RWPE1 (cell line): ENCODE data around the gene ACTG1.

Source experiments
- CTCF ChIA-PET: fragments of 350-600 bp; sonication (Branson Sonifier 250); formaldehyde crosslinking; extraction: SDS; loops from one replicate; lab custom pipeline; 2021; lab: Yijun Ruan, JAX
- POLR2A ChIA-PET: fragments of 400-600 bp; formaldehyde crosslinking; extraction: SDS; loops from one replicate; lab custom pipeline; 2020; ENCODE audit warnings: antibody characterized with exemption; ENCODE audit not compliant: low non-redundant PET; lab: Yijun Ruan, JAX
- DNase-seq: peaks from one replicate; pipeline ENCODE4 v3.0.0; 2012; ENCODE audit warnings: low spot score
- H3K27ac ChIP-seq: fragments of 450-650 bp; 2 replicates; pipeline ENCODE4 v1.5.1; 2017
- CTCF ChIP-seq: fragments of 450-650 bp; conservative IDR thresholded peaks from 2 replicates; pipeline ENCODE4 v1.5.1; 2017; ENCODE audit warnings: low read depth, mild to moderate bottlenecking

ACTG1 gene

GRCh38 chr17:81537856-81538555 lies 25.4 kb upstream of the ACTG1 start:
- ChIA-PET POLR2A (interaction anchor here (0.7 kb wide), 1 partner anchor 9 kb away, joined by 3 read pairs; no protein-coding TSS in a partner anchor), CTCF (interaction anchor here (0.5 to 1.1 kb wide), 5 partner anchors 19 to 346 kb away, joined by 3 to 9 read pairs (median 4); no protein-coding TSS in a partner anchor)
- peak overlapping the region; percentile 42 for H3K27ac ChIP-seq
- TF ChIP-seq CTCF = peak; percentile 19; the same call in 1 of the 2 replicates
- no peak for DNase-seq

GRCh38 chr17:81537343-81537855 lies 24.8 kb upstream of the ACTG1 start:
- POLR2A ChIA-PET = no interaction called here
- TF ChIP-seq CTCF = peak; percentile 57; the same call in 1 of the 2 replicates
- CTCF ChIA-PET = interaction anchor here (0.6 to 1.1 kb wide), 4 partner anchors 18 to 297 kb away, joined by 3 to 9 read pairs (median 4); no protein-coding TSS in a partner anchor
- peak overlapping the region; percentile 42; the same call in 1 of the 2 replicates for H3K27ac ChIP-seq
- DNase-seq = no peak

GRCh38 chr17:81536299-81537290 lies 24.0 kb upstream of the ACTG1 start:
- DNase-seq = no peak
- no peak for TF ChIP-seq CTCF
- ChIA-PET POLR2A (interaction anchor here (0.5 kb wide), 1 partner anchor 69 kb away, joined by 3 read pairs; no protein-coding TSS in a partner anchor), CTCF (interaction anchor here (0.6 kb wide), 1 partner anchor 89 kb away, joined by 4 read pairs; no protein-coding TSS in a partner anchor)
- no peak overlapping the region for H3K27ac ChIP-seq

- DNase-seq = no peak
- CTCF ChIA-PET = no interaction called here
- POLR2A ChIA-PET = no interaction called here
Observed at GRCh38 chr17:81535480-81536298, 23.1 kb upstream of the ACTG1 start.

GRCh38 chr17:81535007-81535328 lies 22.4 kb upstream of the ACTG1 start:
- ChIA-PET POLR2A (no interaction called here), CTCF (no interaction called here)
- no peak for DNase-seq
- H3K27ac ChIP-seq = no peak overlapping the region
- no peak for TF ChIP-seq CTCF

More at GRCh38 chr17:81535480-81536298, 23.1 kb upstream of the ACTG1 start:
- H3K27ac ChIP-seq = no peak overlapping the region
- TF ChIP-seq CTCF = no peak
